ENCODE measurements around the gene MTFP1.
"Not testable (repeated sequence)": the region's sequence is repeated elsewhere in the genome, so short reads cannot be mapped to it uniquely, and the experiment has no call there.

Gene MTFP1, protein sequence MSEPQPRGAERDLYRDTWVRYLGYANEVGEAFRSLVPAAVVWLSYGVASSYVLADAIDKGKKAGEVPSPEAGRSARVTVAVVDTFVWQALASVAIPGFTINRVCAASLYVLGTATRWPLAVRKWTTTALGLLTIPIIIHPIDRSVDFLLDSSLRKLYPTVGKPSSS

DNA sequence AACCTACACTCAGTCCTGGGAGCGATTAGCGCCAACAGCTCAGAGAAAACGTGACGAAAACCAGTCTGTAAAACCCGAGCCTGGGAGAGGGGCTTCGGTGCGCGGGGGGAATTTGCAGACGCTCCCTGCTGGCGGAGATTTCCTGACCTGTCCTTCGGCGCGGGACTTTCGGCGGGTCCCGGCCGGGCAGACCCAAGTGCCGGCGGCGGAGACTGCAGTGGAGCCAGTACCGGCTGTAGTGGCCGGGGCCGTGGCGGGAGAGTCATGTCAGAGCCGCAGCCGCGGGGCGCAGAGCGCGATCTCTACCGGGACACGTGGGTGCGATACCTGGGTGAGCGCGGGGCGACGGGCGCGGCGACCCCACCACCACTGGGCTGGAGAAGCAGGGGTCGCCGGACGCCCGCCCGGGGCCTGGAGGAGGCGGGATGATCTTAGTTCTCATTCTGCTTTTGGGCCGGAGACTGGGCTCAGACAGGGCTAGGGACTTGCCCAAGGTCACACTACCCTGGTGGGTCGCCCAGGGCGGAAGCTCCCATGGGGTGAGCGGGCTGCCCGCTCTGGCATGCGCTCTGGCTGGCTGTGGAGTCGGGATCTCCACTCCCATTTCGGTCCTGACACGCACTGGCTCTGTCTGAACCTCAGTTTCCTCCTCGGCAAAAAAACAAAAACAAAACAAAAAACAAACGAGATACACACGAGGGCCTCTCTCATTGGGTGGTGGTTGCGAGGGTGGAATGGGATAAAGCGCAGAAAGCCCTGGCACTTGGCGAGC, at the start of gene MTFP1:
Gene MTFP1 (plus strand): TSS at position 153 of the 772 bp plus-strand sequence. CDS start 112 bp downstream, at position 265.
- peak; percentile 31 to 45 for DNase-seq (ENCODE audit: low read depth in 2 of 2)

DNA sequence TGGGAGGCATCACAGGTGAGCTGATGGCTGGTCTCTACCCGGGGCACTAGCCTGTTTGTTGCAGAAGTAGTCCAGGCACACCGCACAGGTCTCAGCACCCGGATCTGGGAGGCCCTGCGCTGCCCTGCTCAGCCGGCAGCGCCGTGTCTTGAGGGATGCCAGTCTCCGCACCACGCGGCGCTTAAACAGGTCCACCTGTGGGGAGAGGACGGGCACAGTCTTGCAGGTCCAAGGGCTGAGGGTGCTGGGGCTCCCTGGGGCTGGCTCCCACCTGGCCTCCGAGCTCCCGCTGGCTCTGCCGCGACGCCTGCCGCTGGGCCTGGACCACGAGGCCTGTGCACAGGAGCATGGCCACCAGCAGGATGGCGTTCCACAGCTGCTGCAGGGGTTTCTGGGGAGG, 45.6 kb upstream of the MTFP1 start:
- no peak for DNase-seq (ENCODE audit: low read depth in 2 of 2)

DNA sequence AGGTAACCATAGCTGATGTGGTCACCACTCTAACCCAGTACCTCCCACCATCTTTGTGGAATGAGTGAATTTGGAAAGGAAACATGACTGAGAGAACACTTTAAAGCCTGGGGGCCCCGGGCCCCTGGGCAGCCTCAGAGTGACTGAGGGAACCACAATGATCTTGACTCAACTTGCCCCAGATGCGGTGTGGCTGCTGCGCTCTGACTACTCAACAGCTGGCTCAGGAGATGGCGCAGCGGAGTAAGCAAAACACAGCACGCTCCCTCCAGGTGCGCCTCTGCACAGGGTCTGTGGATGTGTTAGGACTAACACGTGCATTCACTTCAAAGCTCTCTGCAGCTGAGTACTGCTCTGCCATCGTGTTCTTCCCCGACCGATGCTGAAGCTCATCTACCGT, 44.3 kb upstream of the MTFP1 start:
- no peak for DNase-seq (ENCODE audit: low read depth in 2 of 2)

DNA sequence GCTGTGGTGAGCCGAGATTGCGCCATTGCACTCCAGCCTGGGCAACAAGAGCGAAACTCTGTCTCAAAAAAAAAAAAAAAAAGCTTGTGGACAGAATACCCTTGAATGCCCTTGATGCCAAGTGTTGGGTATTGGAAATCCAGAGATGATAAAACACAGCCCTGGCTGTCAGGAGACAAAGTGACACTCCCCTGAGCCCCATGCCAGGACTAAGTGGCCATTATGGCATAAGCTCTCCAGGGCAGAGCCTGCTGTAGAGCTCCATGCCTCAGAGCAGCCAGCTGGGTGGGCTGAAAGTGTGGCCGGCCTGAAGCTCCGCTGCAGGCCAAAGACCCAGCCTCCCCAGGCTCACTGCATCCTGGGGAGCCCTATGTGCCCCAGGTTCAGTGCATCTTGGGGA, 43.2 kb upstream of the MTFP1 start:
- no peak for DNase-seq (ENCODE audit: low read depth in 2 of 2)

DNA sequence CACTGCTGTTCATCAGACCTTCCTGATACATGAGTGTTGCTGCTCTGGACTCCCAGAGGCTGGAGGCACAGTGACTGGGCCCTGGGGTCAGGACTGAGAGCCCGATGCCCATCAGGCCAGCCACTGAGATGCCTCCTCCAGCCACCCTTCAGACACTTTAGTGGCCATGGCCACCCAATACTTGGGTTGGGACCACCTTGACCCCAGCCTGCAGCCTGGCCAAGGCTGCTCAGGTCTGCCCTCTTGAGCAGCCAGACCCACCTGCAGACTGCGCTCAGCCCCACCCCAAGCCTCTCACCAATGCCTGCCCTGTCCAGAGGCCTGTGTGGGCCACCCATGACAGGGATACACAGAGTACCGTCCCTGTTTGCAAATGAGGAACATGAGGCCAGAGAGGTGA, 42.5 kb upstream of the MTFP1 start:
- DNase-seq (ENCODE audit: low read depth in 2 of 2), result no peak

DNA sequence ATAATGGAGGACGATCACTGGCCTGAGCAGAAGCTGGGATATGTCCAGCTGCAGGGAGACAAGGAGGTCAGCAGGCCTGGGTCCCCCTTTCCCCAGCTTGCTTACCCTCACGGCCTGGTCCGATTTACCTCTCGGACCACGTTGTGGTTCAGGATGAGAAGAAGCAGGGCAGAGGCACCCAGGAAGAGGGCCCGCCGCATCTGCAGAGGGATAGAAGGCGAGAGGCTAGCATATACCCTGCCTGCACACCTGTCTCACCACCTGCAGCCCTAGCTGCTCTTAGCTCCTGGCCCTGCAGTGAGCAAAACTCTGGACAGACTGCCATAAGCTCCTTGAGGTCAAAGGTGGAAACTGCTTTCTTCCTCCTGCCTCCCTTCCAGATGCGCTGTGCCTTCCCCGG, 39.6 kb upstream of the MTFP1 start:
- no peak for DNase-seq (ENCODE audit: low read depth in 2 of 2)

DNA sequence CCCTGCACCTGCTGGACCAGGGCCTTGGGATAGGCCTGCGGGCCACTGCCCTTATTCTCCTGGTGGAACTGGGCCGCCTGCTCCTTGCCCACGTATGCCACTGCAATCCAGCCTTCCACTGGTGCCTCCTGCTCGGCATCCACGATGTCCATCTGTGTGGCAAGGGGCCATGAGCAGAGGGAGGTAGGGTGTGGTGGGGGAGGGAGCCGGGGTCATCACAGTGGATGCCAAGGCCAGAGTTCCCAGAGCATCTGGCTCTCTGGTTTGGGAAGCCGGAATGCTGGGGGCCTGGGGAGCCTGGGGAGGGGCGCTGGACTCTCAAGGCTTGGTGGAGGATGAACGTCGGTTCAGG, 39.0 kb upstream of the MTFP1 start:
- no peak for DNase-seq (ENCODE audit: low read depth in 2 of 2)

DNA sequence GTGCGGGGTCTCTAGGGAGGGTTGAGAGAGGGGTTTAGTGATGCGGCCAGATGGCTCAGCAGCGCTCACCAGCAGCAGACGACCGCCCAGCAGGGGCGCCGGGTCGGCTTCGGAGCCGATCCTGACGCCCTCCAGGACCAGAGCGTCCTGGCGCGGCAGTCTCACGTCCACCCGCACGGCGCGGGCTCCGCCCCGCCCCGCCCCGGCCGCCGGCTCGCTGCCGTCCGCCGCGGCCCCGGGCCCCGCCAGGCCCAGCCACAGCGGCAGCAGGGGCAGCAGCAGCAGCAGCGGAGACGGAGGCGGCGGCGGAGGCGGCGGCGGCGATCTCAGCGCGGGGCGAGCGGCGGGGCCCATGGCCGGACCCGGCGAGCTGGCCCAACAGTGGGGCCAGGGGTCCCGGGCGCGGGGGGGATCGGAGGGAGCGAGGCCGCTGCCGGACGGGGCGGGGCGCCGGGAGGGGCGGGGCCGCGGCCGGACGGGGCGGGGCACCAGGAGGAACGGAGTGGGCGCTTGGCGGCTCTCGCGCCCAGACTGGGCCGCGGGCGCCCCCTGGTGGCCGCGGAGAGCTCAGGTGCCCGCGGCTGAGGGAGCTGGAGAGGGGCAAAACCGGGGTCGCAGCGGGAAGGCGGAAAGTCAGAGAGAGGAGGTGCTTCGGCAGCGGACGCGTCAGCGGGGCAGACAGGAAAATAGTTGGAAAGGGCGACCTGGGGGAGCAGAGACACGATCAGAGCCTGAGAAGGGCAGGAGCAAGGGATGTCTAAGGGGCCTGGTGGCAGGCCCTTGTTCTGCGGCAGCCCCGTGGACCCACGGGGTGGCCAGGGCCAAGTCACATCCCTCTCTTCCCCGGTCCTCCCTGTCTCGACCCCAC, 38.4 kb upstream of the MTFP1 start, which contains the start of gene RNF215:
Gene RNF215 (minus strand): TSS at position 452 of the 868 bp plus-strand sequence. CDS start 98 bp downstream, at position 354.
- DNase-seq (ENCODE audit: low read depth in 2 of 2), result peak; percentile 26 to 75

DNA sequence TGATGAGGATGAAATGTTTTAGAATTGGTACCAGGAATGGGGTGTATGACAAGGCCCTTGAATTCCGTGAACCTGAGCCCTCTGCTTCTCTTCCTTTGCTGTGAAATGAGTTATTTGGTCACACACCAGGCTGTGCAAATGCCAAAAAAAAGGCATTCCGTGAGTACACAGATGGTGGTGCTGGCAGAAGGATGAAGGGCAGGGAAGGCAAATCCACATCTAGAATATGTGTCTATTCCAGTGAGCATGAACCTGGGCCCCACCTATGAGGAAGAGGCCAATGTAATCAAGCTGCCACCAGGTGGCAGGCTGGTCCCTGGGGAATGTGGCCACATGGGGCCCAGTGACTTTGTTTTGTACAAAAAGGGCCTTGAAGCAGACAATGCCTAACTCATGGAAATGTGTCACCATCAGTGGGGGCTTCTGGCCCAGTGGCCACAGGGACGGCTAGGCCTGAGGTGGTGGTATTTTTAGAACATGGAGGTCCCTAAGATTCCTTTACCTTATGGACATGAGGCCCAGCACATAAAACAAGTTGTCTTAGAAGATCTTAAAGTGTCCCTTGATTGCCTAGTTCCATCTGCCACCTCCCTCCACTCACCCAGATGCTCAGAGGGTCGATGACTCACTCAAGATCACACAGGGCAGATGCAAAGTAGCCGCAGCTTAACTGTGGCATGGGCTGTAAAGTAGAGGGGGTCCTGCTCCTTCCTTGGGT, 34.4 kb upstream of the MTFP1 start:
- peak; percentile 57 to 64 for DNase-seq (ENCODE audit: low read depth in 2 of 2)

DNA sequence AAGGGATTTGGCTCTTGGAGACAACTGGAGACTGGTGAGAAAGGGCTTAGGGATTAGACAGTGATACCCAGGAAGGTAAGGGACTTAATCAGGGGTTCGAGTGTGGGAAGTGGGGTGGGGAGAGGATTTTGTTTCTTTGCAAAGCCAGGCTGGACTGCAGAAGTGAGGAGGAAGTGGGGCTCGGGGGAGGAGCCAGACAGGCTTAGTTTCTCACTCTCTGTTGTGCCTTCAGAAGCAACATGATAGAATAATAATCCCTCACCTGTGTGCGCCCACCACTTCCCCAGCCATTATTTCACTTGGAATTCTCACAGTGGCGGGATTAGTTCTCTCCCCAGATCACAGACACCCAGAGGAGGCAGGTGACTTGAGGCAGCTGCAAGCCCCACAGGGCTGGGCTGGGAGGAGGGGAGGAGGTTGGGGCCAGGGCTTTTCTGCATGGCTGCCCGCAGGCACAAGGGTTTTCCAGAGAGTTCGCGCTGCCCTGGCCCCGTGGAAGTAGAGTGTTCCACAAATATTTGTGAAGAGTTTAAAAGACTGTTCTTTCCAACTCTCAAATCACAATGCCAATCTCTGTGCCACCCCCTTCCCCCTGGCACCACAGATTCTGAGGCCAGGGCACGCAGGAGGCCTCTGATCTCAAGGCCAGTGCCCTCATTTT, 32.8 kb upstream of the MTFP1 start:
- DNase-seq (ENCODE audit: low read depth in 2 of 2), result no peak

DNA sequence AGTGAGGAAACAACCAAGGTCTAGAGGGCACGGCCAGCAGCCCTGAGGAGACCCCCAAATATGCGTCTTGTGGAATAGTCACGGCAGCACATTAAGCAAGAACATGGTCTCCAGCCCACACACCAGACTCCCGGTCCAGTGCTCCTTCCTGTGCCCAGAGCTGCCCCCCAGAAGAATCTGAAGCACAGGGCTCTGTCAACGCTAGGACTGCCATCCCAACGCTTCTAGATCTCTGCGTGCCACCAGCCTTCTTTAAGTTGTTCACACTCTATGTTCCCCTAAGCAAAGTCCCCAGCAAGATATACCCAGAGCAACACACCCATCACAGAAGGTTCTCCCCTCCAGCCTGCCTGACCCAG, 32.3 kb upstream of the MTFP1 start:
- no peak for DNase-seq (ENCODE audit: low read depth in 2 of 2)

DNA sequence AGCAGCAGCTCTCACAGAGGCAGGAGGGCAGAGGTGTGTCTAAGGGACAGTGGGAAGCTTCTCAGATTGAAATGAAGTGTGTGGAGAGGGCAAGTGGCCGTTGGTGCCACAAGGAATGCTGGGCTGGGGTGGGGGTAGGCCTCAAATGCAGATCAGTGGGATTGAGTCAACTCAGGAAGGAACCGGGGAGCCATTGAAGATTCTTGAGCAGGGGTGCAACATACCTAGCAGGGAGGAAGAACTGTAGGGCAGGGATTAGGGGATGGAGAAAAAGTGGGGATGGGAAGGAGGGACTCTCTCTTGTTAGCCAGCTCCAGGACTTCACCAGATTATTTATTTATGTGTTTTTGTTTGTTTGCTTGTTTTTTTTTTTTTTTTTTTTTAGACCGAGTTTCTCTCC, 31.7 kb upstream of the MTFP1 start:
- no peak for DNase-seq (ENCODE audit: low read depth in 2 of 2)

DNA sequence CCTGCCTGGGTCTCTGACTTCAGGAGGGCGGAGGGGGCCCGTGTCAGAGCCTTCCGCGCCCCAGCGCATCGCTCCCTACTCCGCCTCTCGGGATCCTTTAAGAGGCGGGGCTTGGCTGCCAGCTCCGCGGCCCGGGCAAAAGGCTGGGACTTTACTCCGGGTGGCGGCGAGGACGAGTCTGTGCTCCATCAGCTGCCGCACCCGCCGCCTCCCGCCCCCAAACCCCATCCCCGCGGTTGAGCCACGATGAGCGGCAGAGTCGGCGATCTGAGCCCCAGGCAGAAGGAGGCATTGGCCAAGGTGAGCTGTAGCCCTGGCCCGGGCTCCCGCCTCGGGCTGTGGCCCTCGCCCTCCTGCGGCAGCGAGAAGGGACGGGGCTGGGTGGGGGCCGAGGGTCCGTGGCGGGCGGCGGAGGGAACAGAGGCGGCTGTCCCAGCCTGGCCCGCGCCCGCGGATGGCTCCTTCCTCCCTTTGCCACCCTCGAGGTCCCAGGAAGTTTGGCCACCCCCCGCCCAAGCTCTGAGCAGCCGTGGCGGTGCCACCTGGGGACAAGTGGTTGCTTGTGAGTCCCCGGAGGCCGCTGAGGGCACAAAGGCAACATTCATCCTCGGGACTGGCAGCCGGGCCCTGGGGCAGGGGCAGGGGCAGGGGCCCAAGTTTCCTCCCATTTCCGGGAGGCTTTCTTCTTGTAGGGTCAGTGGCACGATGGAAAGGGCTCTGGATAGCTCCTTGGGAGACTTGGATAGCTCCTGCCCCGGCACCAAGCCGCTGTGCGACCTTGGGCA, 28.5 kb upstream of the MTFP1 start, which contains the start of gene SEC14L2:
Gene SEC14L2 (plus strand): TSS at position 148 of the 785 bp plus-strand sequence. CDS start 99 bp downstream, at position 247.
- peak; percentile 12 to 43 for DNase-seq (ENCODE audit: low read depth in 2 of 2)

DNA sequence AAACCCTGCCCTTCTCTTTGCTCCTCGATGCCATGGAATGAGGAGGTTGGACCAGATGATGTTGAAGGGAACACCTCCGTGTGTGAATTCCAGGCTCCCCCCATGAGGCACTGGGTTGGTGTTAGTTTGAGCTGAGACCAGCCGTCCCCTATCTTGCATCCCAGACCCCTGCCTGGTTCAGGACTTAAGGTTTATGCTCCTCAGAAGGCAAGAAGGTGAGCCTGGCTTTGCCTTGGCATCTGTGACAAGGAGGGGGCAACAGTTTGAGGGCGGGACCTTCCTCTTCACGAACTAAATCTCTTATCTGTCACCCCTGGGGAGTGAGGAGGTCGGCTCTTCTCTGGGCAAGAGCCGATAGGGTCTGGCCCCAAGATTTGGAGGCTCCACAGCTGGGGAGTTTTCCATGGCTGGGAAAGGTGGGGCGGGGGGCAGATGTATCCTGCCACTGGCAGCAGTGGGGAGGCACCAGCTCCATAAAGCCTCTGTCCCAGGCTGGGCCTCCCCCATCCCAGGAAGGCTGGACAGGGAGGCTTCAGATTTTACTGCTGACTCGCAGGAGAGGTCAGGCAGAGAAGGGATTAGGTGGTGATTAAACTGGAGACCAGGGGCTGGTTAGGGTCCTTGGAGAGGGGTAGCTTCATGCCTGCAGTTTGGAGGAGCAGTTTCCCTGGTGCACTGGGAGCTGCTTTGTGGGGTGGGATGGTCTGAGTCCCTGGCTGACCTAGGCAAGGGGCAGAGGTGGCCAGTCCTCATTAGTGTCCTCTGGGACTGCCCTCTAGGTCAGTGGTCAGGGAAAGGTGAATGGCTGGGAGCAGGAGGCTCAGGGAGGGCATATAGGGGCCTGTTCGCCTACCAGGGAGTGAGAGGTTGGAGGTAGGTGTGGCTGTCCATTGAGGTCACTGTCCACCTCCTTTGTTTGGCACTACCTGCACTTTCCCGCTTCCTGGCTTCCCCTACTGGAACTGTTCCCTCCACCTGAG, 27.6 kb upstream of the MTFP1 start:
- DNase-seq (ENCODE audit: low read depth in 2 of 2), result no peak

DNA sequence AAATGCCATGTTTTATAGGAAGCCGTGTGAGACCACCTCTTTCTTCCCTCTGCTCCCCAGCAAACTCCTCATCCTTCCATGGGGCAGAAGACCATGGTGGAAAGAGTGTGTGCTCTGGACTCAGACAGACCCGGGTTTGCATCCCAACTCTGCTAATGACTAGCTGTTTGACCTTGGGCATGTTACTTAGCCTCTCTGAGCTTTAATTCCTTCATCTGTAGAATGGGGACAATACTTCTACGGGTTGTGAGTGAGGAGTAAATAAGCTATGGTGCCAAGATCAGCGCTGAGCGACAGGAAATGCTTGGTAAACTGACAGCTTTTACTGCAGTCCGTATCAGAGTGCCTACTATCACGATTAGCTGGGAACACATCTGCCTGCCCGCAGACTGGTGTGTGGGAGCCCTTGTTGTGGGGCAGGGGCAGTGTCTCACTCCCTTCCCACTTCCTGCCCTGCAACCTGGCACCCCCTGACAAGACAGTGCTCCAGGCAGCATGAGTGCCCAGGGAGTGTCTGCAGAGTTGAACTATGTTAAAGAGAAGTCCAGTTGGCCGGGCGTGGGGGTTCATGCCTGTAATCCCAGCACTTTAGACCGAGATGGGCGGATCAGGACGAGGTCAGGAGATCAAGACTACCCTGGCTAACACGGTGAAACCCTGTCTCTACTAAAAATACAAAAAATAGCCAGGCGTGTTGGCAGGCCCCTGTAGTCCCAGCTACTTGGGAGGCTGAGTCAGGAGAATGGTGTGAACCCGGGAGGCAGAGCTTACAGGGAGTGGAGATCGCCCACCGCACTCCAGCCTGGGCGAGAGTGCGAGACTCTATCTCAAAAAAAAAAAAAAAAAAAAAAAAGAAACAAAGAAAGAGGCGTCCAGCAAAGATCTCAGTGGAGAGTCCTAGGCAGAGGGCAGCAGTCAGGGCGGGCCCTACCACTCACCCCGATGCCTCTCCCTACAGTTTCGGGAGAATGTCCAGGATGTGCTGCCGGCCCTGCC, 26.6 kb upstream of the MTFP1 start:
- no peak for DNase-seq (ENCODE audit: low read depth in 2 of 2)

DNA sequence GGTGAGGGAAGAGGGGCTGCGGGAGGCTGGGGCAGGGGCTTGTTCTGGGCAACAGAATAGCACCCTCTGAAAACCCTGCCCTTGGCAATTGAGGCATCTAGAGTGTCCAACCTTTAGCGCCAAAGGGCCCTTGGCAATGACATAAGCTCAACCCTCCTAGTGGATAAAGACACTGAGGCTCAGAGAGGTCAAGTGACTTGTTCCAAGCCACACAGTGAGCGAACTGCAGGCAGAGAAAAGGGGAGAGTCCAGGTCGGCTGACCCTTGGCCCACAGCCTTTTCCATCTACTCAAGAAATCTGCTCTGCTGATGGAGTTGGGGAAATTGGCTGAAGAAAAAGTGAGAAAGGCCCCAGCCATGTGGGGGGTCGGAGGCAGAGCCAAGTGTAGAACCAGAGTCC, 25.9 kb upstream of the MTFP1 start:
- no peak for DNase-seq (ENCODE audit: low read depth in 2 of 2)

DNA sequence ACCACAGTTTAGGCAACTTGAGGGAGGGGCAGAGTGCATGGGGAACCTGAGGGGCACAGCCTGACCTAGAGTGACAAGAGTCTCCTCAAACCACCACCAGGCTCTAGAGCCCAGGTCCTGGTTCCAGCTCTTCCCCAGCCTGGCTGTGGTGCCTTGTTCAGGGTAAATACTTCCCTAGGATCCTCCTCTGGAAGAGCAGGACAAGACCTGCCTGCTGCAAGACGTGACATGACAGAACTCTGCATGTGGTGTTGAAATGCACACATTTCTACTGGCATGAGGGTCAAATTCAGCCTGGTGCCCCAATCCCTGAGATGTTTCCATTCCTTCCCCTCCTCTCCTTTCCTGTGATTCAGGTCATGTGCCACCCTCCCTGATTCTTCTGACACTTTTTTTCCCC, 25.4 kb upstream of the MTFP1 start:
- DNase-seq (ENCODE audit: low read depth in 2 of 2), result no peak

DNA sequence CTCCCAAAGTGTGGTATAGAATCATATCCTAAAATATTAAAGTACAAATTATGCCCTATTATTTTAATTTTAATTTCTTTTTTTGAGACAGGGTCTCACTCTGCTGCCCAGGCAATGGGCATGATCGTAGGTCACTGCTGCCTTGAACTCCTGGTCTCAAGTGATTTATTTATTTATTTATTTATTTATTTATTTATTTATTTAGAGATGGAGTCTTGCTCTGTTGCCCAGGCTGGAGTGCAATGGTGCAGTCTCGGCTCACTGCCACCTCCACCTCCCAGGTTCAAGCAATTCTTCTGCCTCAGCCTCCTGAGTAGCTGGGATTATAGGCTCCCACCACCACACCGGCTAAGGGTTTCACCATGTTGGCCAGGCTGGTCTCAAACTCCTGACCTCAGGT, 24.5 kb upstream of the MTFP1 start:
- DNase-seq (ENCODE audit: low read depth in 2 of 2), result not testable (repeated sequence)

All from stimulated activated CD8-positive, alpha-beta memory T cell treated with anti-CD3 and anti-CD28 coated beads, Interleukin-7, amount 100 ng/mL, for 4 hours (primary cell).